Cardiac muscle cell (in vitro differentiated cells and primary cell): ENCODE data around the gene ABHD8. TPM values are rescaled to one million over a fixed set of nuclear protein-coding genes. Genes with fewer than 3 reads are reported as not detected.

Experiments used
- DNase-seq, 2 donors: peaks; one replicate each; pipeline versions ENCODE4 v3.0.0 to v3.0.0-alpha.2; 2010 to 2017; ENCODE audit warnings: low read depth in 1 of 2, low spot score in 1 of 2
- H3K27ac ChIP-seq: fragments of 200-600 bp; sonication (generic); 2 replicates; pipeline ENCODE4 v1.5.1; 2016
- H3K27me3 ChIP-seq: fragments of 200-600 bp; sonication (generic); 2 replicates; pipeline ENCODE4 v1.6.0; 2016; ENCODE audit warnings: control low read depth
- H3K36me3 ChIP-seq: fragments of 200-600 bp; sonication (generic); 2 replicates; pipeline ENCODE4 v1.5.1; 2016; ENCODE audit warnings: control low read depth
- H3K4me1 ChIP-seq: fragments of 200-600 bp; sonication (generic); 2 replicates; pipeline ENCODE4 v1.8.1; 2017; ENCODE audit warnings: low read depth, mild to moderate bottlenecking, mixed run types
- H3K4me3 ChIP-seq: fragments of 200-600 bp; sonication (generic); 2 replicates; pipeline ENCODE4 v1.5.1; 2016; ENCODE audit warnings: mild to moderate bottlenecking
- H3K9me3 ChIP-seq: fragments of 200-600 bp; sonication (generic); 2 replicates; pipeline ENCODE4 v1.5.1; 2017; ENCODE audit warnings: low read depth, mild to moderate bottlenecking, control low read depth
- polyA plus RNA-seq: library from polyadenylated mRNA; unstranded; fragments of >200 nt; fragmentation: Nextera tagmentation; extraction: Ambion mirVana; gene quantifications from 2 replicates; pipeline ENCODE4 v1.2.1, GENCODE V29; 2016
- total RNA-seq: library from RNA; depleted of rRNA; stranded (reverse); fragments of >200 nt; gene quantifications from 2 replicates; pipeline ENCODE4 v1.2.3, GENCODE V29; 2016
- TF ChIP-seq, protein P1 (sequence below): IDR thresholded peaks from 2 replicates; pipeline ENCODE4 v1.5.1; 2012; ENCODE audit warnings: low read depth, mild to moderate bottlenecking, low read length

Gene ABHD8
- total and polyA plus RNA-seq, 2 experiments from 2014 or later = 38.1 to 50.6 TPM

DNA sequence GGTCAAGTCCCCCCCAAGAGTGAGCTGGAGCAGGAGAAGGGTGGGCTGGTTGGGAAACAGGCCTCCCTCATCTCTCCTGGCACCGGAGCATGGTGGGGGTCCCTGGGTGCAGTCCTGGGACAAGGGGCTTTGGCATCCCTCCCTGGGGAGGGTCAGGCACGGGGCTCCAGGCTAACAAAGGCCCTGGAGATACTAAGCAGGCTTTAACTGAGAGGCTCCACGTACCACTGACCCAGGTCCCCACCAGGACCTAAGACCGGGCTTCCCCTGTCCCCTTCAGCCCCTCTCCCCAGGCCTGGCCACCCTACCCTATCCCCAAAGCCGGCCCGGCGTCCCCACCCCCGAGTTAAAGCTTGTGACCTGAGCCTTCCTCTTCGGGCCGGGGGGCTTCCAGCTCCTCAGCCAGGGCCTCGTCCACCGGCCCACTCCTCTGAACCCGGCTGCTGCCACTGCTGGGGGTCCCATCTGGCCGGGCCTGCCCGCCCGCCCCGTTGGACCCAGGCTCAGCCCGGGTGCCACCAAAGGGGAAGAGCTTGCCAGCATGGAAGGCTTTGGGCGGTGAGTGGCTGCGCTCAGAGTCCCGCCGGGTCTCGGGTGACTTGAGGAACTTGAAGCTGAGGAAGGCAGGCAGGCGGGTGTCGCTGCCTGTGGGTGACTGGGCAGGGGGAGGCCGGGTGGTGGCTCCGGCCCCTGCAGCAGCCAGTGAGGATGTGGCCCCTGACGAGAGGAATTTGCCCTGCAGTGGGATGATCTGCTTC, 21.3 kb upstream of the ABHD8 start:
- no peak for DNase-seq

DNA sequence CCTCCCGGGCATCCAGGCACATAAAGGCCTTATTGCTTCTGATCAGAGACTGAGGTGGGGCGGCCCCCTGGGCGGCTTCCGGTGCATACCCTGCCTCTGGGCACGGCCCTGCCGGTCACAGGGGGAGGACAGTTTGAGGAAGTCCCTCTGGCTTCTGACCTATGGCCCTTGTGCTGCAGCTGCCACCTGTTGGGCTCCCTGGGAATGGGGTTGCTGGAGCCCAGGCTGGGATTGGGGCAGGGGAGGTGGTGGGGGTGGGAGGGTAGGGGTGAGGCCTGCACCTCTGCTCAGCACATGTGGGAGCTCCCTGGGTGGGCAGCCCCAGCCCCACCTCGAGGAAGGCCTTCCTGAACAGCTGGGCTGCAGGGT, 20.7 kb upstream of the ABHD8 start:
- peaks cover 8% of the 10 kb centered on the region for H3K36me3 ChIP-seq
- H3K27ac ChIP-seq = no peak overlapping the region
- peaks cover 4% of the 10 kb centered on the region for H3K4me1 ChIP-seq
- no peak for DNase-seq
- H3K4me3 ChIP-seq = no peak overlapping the region
- peaks cover 3% of the 10 kb centered on the region for H3K27me3 ChIP-seq
- TF ChIP-seq, protein P1, sequence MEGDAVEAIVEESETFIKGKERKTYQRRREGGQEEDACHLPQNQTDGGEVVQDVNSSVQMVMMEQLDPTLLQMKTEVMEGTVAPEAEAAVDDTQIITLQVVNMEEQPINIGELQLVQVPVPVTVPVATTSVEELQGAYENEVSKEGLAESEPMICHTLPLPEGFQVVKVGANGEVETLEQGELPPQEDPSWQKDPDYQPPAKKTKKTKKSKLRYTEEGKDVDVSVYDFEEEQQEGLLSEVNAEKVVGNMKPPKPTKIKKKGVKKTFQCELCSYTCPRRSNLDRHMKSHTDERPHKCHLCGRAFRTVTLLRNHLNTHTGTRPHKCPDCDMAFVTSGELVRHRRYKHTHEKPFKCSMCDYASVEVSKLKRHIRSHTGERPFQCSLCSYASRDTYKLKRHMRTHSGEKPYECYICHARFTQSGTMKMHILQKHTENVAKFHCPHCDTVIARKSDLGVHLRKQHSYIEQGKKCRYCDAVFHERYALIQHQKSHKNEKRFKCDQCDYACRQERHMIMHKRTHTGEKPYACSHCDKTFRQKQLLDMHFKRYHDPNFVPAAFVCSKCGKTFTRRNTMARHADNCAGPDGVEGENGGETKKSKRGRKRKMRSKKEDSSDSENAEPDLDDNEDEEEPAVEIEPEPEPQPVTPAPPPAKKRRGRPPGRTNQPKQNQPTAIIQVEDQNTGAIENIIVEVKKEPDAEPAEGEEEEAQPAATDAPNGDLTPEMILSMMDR = no peak
- H3K9me3 ChIP-seq = no peaks in the 10 kb centered on the region

More for the DNA sequence above, 21.3 kb upstream of the ABHD8 start:
- TF ChIP-seq, protein P1 = no peak
- Histone ChIP-seq H3K4me1 (peaks cover 4% of the 10 kb centered on the region), H3K4me3 (no peak overlapping the region), H3K9me3 (no peaks in the 10 kb centered on the region), H3K27ac (no peak overlapping the region), H3K36me3 (peaks cover 8% of the 10 kb centered on the region), H3K27me3 (peaks cover 9% of the 10 kb centered on the region)

- TF ChIP-seq, protein P1 = no peak
- peaks cover 4% of the 10 kb centered on the region for H3K4me1 ChIP-seq
- no peaks in the 10 kb centered on the region for H3K27me3 ChIP-seq
- H3K36me3 ChIP-seq = peaks cover 8% of the 10 kb centered on the region
- no peak overlapping the region for H3K4me3 ChIP-seq
- no peaks in the 10 kb centered on the region for H3K9me3 ChIP-seq
- DNase-seq = no peak
- no peak overlapping the region for H3K27ac ChIP-seq
Measured at GRCh38 chr19:17323300-17323963, 20.2 kb upstream of the ABHD8 start.

DNA sequence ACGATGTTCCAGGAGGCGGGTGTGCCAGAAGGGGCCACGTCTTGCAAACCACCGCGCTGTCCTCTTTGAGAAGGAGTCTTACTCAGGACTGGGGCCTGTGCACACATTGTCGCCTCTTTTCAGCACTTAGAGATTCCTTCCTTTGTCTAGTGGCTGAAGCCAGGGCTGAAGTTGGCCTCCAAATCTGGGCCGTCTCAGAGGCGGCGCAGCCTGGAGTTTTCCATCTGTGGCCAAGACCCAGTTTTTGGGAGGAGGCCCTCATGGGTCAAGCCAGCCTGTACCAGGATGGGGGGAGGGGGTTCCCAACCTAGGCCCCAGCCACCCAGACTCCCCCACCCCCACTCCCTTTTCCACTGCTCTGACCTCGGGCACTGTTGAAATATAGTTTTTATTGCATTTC, 19.6 kb upstream of the ABHD8 start:
- Histone ChIP-seq H3K9me3 (no peaks in the 10 kb centered on the region), H3K4me1 (peaks cover 4% of the 10 kb centered on the region), H3K27me3 (no peaks in the 10 kb centered on the region), H3K36me3 (peaks cover 8% of the 10 kb centered on the region), H3K4me3 (no peak overlapping the region), H3K27ac (no peak overlapping the region)
- no peak for DNase-seq
- TF ChIP-seq, protein P1 = no peak

DNA sequence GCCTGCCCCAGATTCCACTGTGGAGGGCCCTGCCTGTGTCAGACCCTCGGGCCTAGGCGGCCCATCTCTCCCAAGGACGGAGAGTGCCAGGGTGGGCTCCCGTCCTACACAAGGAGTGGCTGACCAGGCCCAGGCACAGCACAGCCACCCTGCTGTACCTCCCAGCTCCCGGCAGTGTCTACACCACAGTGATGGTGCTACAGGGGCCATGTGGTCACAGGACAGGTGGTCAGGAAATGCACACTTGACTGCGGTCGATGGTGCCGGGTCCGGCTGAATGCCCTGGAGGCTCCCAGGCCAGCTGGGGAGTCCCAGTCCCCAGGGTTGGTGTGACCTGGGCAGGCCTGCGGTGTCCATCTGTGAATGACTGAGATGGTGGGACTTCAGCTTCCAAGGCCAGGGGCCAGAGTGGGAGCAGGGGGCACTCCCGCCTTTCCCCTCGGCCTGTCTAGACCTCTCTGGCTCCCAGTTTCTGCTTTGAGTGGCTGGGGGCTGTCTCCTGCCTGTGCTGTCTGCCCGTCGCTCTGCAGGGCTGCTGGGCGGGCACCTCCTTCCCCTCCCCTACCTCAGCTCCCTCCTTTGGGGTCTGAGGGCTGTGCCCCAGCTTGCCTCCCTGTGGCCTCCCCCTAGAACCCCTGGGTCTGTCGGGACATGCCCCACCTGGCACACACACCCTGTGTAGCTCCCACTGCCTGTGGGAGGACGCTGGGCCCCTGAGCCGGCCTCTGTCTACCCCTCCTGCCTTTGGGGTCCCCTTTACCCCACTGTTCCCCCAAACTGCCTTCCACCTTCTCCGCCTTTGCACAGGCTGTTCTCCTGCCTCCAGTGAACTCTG, 18.6 kb upstream of the ABHD8 start:
- H3K27ac ChIP-seq = no peak overlapping the region
- DNase-seq = no peak

More for the DNA sequence above, 18.6 kb upstream of the ABHD8 start:
- TF ChIP-seq, protein P1 = no peak
- Histone ChIP-seq H3K27me3 (no peaks in the 10 kb centered on the region), H3K36me3 (peaks cover 8% of the 10 kb centered on the region), H3K9me3 (no peaks in the 10 kb centered on the region), H3K4me3 (no peak overlapping the region), H3K4me1 (no peaks in the 10 kb centered on the region)
